Smooth muscle cell (in vitro differentiated cells): ENCODE results near the gene C17orf50. TPM values are rescaled to one million over a fixed set of nuclear protein-coding genes. Genes with fewer than 3 reads are reported as not detected.

Experiments
- DNase-seq: peaks from one replicate; lab custom pipeline; 2025; ENCODE audit not compliant: unreplicated experiment; lab: John Stamatoyannopoulos, UW
- H2AFZ ChIP-seq: fragments of 200-600 bp; sonication (generic); 2 replicates; pipeline ENCODE4 v1.6.0; 2016; ENCODE audit warnings: antibody characterized with exemption, low read depth, mild to moderate bottlenecking
- H3F3A ChIP-seq: fragments of 200-600 bp; sonication (generic); 2 replicates; pipeline ENCODE4 v1.6.0; 2017; ENCODE audit warnings: antibody characterized with exemption, low read depth
- H3K27ac ChIP-seq: fragments of 200-600 bp; sonication (generic); 2 replicates; pipeline ENCODE4 v1.5.1; 2016; ENCODE audit warnings: low read depth, mild to moderate bottlenecking
- H3K27me3 ChIP-seq: fragments of 200-600 bp; sonication (generic); 2 replicates; pipeline ENCODE4 v1.6.1; 2016; ENCODE audit warnings: low read depth, mild to moderate bottlenecking
- H3K36me3 ChIP-seq: fragments of 200-600 bp; sonication (generic); 2 replicates; pipeline ENCODE4 v1.5.1; 2016; ENCODE audit warnings: low read depth
- H3K4me1 ChIP-seq: fragments of 200-600 bp; sonication (generic); 2 replicates; pipeline ENCODE4 v1.5.1; 2016; ENCODE audit warnings: low read depth
- H3K4me2 ChIP-seq: fragments of 200-600 bp; sonication (generic); 2 replicates; pipeline ENCODE4 v1.6.0; 2016; ENCODE audit warnings: mild to moderate bottlenecking
- H3K4me3 ChIP-seq: fragments of 200-600 bp; sonication (generic); 2 replicates; pipeline ENCODE4 v1.5.1; 2016; ENCODE audit warnings: mild to moderate bottlenecking
- H3K79me2 ChIP-seq: fragments of 200-600 bp; sonication (generic); 2 replicates; pipeline ENCODE4 v1.6.0; 2016; ENCODE audit warnings: low read depth, mild to moderate bottlenecking
- H3K9ac ChIP-seq: fragments of 200-600 bp; sonication (generic); 2 replicates; pipeline ENCODE4 v1.6.0; 2016; ENCODE audit warnings: low read depth
- H3K9me3 ChIP-seq: fragments of 200-600 bp; sonication (generic); replicated peaks from 2 replicates; pipeline ENCODE4 v1.5.1; 2016; ENCODE audit warnings: low read depth
- H4K20me1 ChIP-seq: fragments of 200-600 bp; sonication (generic); 2 replicates; pipeline ENCODE4 v1.6.0; 2016; ENCODE audit warnings: low read depth
- CTCF ChIP-seq: fragments of 200-600 bp; sonication (generic); IDR thresholded peaks from 2 replicates; pipeline ENCODE4 v1.5.1; 2017; ENCODE audit warnings: borderline replicate concordance, mild to moderate bottlenecking, antibody characterized with exemption; ENCODE audit not compliant: insufficient read depth, poor library complexity, severe bottlenecking
- WGBS: methylation state at CpG from one replicate; pipeline ENCODE4 v1.1.7; 2016; ENCODE audit warnings: low lambda C conversion rate; 5-methylcytosine and 5-hydroxymethylcytosine counted together
- polyA plus RNA-seq: library from polyadenylated mRNA; unstranded; fragments of >200 nt; fragmentation: Nextera tagmentation; extraction: Ambion mirVana; gene quantifications from 2 replicates; pipeline ENCODE4 v1.2.1, GENCODE V29; 2016
- total RNA-seq: library from RNA; depleted of rRNA; stranded (reverse); fragments of >200 nt; gene quantifications from 2 replicates; pipeline ENCODE4 v1.2.3, GENCODE V29; 2014

Gene C17orf50
- total and polyA plus RNA-seq, 2 experiments from 2014 or later: 0.33 TPM; not detected in 1

GRCh38 chr17:35726127-35726952, 34.3 kb upstream of the C17orf50 start:
- Histone ChIP-seq H3K4me2 (peak overlapping the region; percentile 71), H3K4me3 (no peak overlapping the region), H3K9me3 (no peaks in the 10 kb centered on the region), H3K36me3 (peaks cover 4% of the 10 kb centered on the region), H3K27ac (peak overlapping the region; percentile 76), H3F3A (peaks cover 29% of the 10 kb centered on the region), H2AFZ (no peak overlapping the region), H3K9ac (no peak overlapping the region), H4K20me1 (peaks cover 28% of the 10 kb centered on the region), H3K4me1 (peaks cover 30% of the 10 kb centered on the region), H3K79me2 (no peaks in the 10 kb centered on the region), H3K27me3 (no peaks in the 10 kb centered on the region)
- peak; percentile 62 for DNase-seq
- no peak for TF ChIP-seq CTCF
- 5% methylated on average over 6 of the region's 6 CpGs for WGBS

DNA sequence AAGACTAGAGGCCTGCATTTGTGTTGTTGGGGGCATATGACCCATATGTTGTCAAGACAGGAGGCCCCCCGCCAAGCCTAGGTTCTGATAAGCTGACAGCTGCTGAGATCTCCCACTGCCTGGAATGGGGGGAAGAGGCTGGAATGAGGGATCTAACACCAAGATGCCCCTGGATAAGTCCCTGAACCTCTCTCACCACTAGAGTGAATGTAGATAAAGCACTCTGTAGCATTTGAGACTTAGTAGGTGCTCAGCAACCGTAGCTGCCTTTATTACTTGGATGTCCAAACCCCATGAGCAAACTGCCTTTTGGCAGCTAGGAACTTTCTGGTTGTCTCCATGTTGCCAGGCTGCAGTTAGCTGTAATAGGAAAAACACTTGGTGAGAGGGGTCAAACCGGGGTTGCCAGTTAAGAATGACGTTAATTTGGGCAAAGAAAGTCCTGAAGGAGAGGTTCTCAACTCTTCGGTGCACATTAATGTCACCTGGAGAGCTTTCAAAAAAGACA, 33.7 kb upstream of the C17orf50 start:
- 65% methylated on average over 5 of the region's 5 CpGs for WGBS
- peak overlapping the region; percentile 71 for H3K4me2 ChIP-seq
- no peaks in the 10 kb centered on the region for H3K9me3 ChIP-seq
- no peak overlapping the region for H3K4me3 ChIP-seq
- peak overlapping the region; percentile 76 for H3K27ac ChIP-seq
- peaks cover 30% of the 10 kb centered on the region for H3K4me1 ChIP-seq
- no peak for TF ChIP-seq CTCF
- H3K36me3 ChIP-seq: peaks cover 4% of the 10 kb centered on the region
- peaks cover 29% of the 10 kb centered on the region for H3F3A ChIP-seq
- no peak overlapping the region for H3K9ac ChIP-seq
- DNase-seq: no peak
- no peaks in the 10 kb centered on the region for H3K27me3 ChIP-seq
- H2AFZ ChIP-seq: no peak overlapping the region
- no peaks in the 10 kb centered on the region for H3K79me2 ChIP-seq
- H4K20me1 ChIP-seq: peaks cover 21% of the 10 kb centered on the region

GRCh38 chr17:35727635-35728034, 33.1 kb upstream of the C17orf50 start:
- Histone ChIP-seq H3K4me1 (peaks cover 30% of the 10 kb centered on the region), H3K4me3 (no peak overlapping the region), H3F3A (peaks cover 28% of the 10 kb centered on the region), H3K4me2 (no peak overlapping the region), H4K20me1 (peaks cover 18% of the 10 kb centered on the region), H3K9me3 (no peaks in the 10 kb centered on the region), H3K27me3 (no peaks in the 10 kb centered on the region), H3K27ac (peak overlapping the region; percentile 76), H3K79me2 (no peaks in the 10 kb centered on the region), H2AFZ (no peak overlapping the region), H3K36me3 (peaks cover 4% of the 10 kb centered on the region), H3K9ac (no peak overlapping the region)
- no peak for DNase-seq
- TF ChIP-seq CTCF: no peak
- WGBS: 94% methylated on average over 5 of the region's 5 CpGs
